ENCODE data around the gene GPS1. TPM values are rescaled to one million over a fixed set of nuclear protein-coding genes. Genes with fewer than 3 reads are reported as not detected.

The GPS1 gene
- total and polyA plus RNA-seq, 2 donors (not counting 1 experiment from before 2014, with no cell fraction given): 80.5 to 124 TPM

GRCh38 chr17:82047379-82047778 is 4.3 kb upstream of the GPS1 start:
- peaks cover 4% of the 10 kb centered on the region for H4K20me1 ChIP-seq (ENCODE audit: control insufficient read depth, insufficient read depth, low read length, poor library complexity, severe bottlenecking)
- peaks cover 10% of the 10 kb centered on the region for H3K4me1 Mint-ChIP-seq
- H3K4me3 Mint-ChIP-seq: peak overlapping the region; percentile 7
- no peak for ATAC-seq (ENCODE audit: low read depth)
- no peaks in the 10 kb centered on the region for H3K9me3 ChIP-seq (ENCODE audit: control extremely low read depth in 1 of 3, control insufficient read depth in 2 of 3, insufficient read depth in 1 of 3, low read length in 2 of 3)
- H3K27ac Mint-ChIP-seq: no peak overlapping the region
- H3K4me3 ChIP-seq (ENCODE audit: control extremely low read depth in 1 of 5, extremely low read depth in 1 of 5, insufficient read depth in 1 of 5, low read depth in 2 of 5, low read length in 4 of 5): no peak overlapping the region
- TF ChIP-seq CTCF (IDR thresholded peaks at IDR 0.05) (no peak), EZH2 (IDR thresholded peaks at IDR 0.05; ENCODE audit: borderline replicate concordance, insufficient read depth, low read depth, low read length, poor library complexity, severe bottlenecking) (no peak)
- 90% methylated on average over 19 of the region's 24 CpGs for WGBS (ENCODE audit: insufficient coverage)
- H3K4me2 ChIP-seq (replicated peaks; ENCODE audit: low read depth, low read length, poor library complexity, severe bottlenecking): no peak overlapping the region
- no peaks in the 10 kb centered on the region for H3K27me3 Mint-ChIP-seq
- H3K27ac ChIP-seq (ENCODE audit: low read length in 2 of 2): no peak overlapping the region
- H3K27me3 ChIP-seq (replicated peaks in 1 of 4; ENCODE audit: control extremely low read depth in 1 of 4, control insufficient read depth in 3 of 4, insufficient read depth in 4 of 4, low read length in 3 of 4): no peaks in the 10 kb centered on the region
- ChIA-PET CTCF (no interaction called here), POLR2A (no interaction called here)
- H3K9me3 Mint-ChIP-seq (ENCODE audit: insufficient read depth): no peaks in the 10 kb centered on the region
- intact Hi-C loops (cut with micrococcal nuclease): no loop called here
- peaks cover 12 to 17% of the 10 kb centered on the region in 2 donors for H3K4me1 ChIP-seq (ENCODE audit: control insufficient read depth in 2 of 2, insufficient read depth in 2 of 2, low read length in 2 of 2)
- peaks cover 12% of the 10 kb centered on the region for H3K79me2 ChIP-seq (ENCODE audit: control insufficient read depth, insufficient read depth, low read length)
- H3K9ac ChIP-seq (ENCODE audit: low read length): no peak overlapping the region
- no peak for DNase-seq
- H3K36me3 ChIP-seq (replicated peaks in 1 of 2; ENCODE audit: control extremely low read depth in 1 of 2, control insufficient read depth in 1 of 2, extremely low read depth in 1 of 2, insufficient read depth in 2 of 2, low read length in 1 of 2): peaks cover 0 to 2% of the 10 kb centered on the region in 2 experiments
- no peak overlapping the region for H2AFZ ChIP-seq (ENCODE audit: insufficient read depth, low read depth, low read length, poor library complexity, severe bottlenecking)

GRCh38 chr17:82047914-82048570 is 3.7 kb upstream of the GPS1 start:
- Mint-ChIP-seq H3K27me3 (no peaks in the 10 kb centered on the region), H3K4me3 (peak overlapping the region; percentile 7), H3K4me1 (peaks cover 12% of the 10 kb centered on the region), H3K9me3 (ENCODE audit: insufficient read depth) (no peaks in the 10 kb centered on the region), H3K27ac (no peak overlapping the region)
- Histone ChIP-seq H4K20me1 (ENCODE audit: control insufficient read depth, insufficient read depth, low read length, poor library complexity, severe bottlenecking) (peaks cover 10% of the 10 kb centered on the region), H3K4me3 (ENCODE audit: control extremely low read depth in 1 of 5, extremely low read depth in 1 of 5, insufficient read depth in 1 of 5, low read depth in 2 of 5, low read length in 4 of 5) (no peak overlapping the region), H3K9me3 (ENCODE audit: control extremely low read depth in 1 of 3, control insufficient read depth in 2 of 3, insufficient read depth in 1 of 3, low read length in 2 of 3) (no peaks in the 10 kb centered on the region), H2AFZ (ENCODE audit: insufficient read depth, low read depth, low read length, poor library complexity, severe bottlenecking) (no peak overlapping the region), H3K27me3 (replicated peaks in 1 of 4; ENCODE audit: control extremely low read depth in 1 of 4, control insufficient read depth in 3 of 4, insufficient read depth in 4 of 4, low read length in 3 of 4) (no peaks in the 10 kb centered on the region), H3K9ac (ENCODE audit: low read length) (no peak overlapping the region), H3K4me1 (ENCODE audit: control insufficient read depth in 2 of 2, insufficient read depth in 2 of 2, low read length in 2 of 2) (peaks cover 18 to 24% of the 10 kb centered on the region in 2 donors), H3K79me2 (ENCODE audit: control insufficient read depth, insufficient read depth, low read length) (peaks cover 19% of the 10 kb centered on the region), H3K36me3 (replicated peaks in 1 of 2; ENCODE audit: control extremely low read depth in 1 of 2, control insufficient read depth in 1 of 2, extremely low read depth in 1 of 2, insufficient read depth in 2 of 2, low read length in 1 of 2) (peaks cover 0 to 2% of the 10 kb centered on the region in 2 experiments), H3K27ac (ENCODE audit: low read length in 2 of 2) (no peak overlapping the region), H3K4me2 (replicated peaks; ENCODE audit: low read depth, low read length, poor library complexity, severe bottlenecking) (no peak overlapping the region)
- ChIA-PET POLR2A (no interaction called here), CTCF (no interaction called here)
- WGBS (ENCODE audit: insufficient coverage): 95% methylated on average over 24 of the region's 25 CpGs
- intact Hi-C loops (cut with micrococcal nuclease): no loop called here
- no peak for ATAC-seq (ENCODE audit: low read depth)
- TF ChIP-seq CTCF (IDR thresholded peaks at IDR 0.05) (no peak), EZH2 (IDR thresholded peaks at IDR 0.05; ENCODE audit: borderline replicate concordance, insufficient read depth, low read depth, low read length, poor library complexity, severe bottlenecking) (no peak)
- DNase-seq: no peak
